GM18517 (cell line): ENCODE data around the gene ERLIN1.
"Not testable (repeated sequence)": the region's sequence is repeated elsewhere in the genome, so short reads cannot be mapped to it uniquely, and the experiment has no call there.

Experiments
- ATAC-seq: cut with Tn5 transposase; IDR thresholded peaks from one replicate; pipeline ENCODE4 v1.9.1; 2021; ENCODE audit warnings: mild to moderate bottlenecking, moderate library complexity; ENCODE audit not compliant: unreplicated experiment

ERLIN1 gene

DNA sequence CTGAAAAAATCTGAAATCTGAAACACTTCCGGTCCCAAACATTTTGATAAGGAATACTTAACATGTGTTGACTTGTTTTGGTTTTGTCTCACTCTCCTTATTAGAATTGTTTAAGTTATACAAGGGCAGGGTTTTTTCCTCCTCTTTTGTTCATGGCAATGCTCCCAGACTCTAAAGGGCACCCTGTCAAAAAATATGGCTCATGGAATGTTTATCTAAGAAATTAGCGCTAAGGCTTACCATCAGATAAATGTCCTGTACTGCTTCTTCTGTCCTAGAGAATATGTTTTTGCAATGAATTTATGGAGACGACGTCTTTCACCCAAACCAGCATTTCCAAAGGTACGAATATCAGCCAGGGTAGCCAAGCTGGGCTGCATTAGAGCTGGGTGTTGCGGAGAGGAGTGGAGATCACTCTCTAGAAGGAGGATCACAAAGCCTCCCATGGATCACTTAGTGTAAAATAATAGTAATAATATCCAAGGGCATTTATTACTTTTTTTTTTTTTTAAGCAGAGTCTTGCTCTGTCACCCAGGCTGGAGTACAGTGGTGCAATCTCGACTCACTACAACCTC lies 46.8 kb downstream of the ERLIN1 start:
- no peak for ATAC-seq

- no peak for ATAC-seq
Observed at GRCh38 chr10:100135486-100135885, 50.3 kb downstream of the ERLIN1 start.

- no peak for ATAC-seq
Observed at GRCh38 chr10:100133801-100134200, 52.0 kb downstream of the ERLIN1 start.

GRCh38 chr10:100132427-100132826 lies 53.4 kb downstream of the ERLIN1 start:
- ATAC-seq, result no peak

DNA sequence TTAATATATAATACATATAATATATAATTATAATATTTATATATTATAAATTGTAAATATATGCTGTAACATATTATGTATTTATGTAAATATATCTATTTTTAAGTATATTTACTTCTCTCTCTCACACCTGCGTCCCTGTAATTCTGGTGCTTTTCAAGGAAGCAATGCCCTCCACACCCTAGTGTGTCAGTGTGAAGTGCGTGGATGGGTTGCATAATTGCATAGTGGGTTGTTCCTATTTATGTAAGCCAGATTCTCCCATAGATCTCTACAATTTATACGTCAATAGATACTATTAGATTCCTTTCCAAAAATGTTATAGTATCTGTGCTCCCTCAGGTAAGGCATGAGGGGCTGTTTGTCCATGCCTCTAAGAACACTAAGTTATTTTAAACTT lies 54.3 kb downstream of the ERLIN1 start:
- ATAC-seq, result no peak

DNA sequence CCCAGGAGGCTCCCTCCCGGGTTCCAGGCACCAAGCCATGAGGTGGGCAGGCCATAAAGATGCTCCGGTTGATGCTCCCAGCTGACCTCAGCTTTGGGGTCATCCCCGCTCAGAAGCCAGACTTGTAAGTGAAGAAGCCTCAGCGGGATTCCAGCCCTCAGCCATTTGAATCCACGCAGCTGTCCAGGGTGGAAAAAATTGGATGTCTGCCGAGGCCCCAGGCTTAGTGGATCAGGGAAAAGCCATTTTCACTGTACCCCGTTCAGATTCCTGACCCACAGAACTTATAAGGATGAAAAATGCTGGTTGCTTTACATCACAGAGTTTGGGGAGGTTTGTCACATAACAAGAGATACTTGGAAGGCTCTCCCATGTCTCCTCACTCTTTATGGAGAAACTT lies 55.0 kb downstream of the ERLIN1 start:
- ATAC-seq, result no peak

DNA sequence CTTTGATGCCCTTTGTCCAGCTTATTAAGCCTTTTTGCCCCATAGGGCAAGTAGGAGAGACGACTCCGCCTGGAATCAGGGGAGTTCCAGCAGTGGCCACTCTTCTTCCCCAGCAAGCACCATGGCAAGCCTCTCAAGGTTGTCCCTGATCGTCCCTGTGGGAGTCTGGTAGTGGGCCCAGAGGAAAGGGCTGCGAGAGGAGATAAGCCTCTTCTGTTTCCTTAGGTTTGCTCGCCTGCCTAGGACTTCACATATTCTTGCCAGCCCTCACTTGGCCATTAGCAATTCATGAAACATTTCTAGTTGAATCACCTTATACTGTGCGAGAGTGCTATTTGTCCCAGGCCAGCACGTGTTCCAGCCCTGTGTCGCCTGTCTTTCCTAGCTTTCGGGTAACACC lies 56.4 kb downstream of the ERLIN1 start:
- no peak for ATAC-seq

DNA sequence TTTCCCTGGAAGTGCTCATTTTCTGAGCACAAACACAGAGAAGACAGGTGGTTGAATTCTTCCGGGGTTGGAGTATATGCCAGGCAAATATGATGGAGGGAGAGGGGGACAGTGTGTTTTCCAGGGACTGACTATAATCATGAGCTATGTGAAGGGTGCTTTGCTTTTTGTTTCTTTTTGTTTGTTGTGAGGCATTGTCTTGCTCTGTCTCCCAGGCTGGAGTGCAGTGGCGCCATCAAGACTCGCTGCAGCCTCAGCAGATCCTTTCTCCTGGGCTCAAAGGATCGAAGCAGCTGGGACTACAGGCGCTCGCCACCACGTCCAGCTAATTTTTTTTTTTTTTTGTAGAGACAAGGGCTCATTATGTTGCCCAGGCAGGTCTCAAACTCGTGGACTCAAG lies 56.9 kb downstream of the ERLIN1 start:
- no peak for ATAC-seq

DNA sequence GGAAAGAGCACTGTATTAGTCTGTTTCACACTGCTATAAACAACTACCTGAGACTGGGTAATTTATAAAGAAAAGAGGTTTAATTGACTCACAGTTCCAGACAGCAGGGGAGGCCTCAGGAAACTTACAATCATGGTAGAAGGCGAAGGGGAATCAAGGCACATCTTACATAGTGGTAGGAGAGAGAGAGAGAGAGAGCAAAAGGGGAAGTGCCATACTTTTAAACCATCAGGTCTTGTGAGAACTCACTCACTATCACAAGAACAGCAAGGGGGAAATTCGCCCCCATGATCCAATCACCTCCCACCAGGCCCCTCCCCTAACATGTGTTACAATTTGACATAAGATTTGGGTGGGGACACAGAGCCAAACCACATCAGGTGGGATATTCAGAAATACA lies 60.5 kb downstream of the ERLIN1 start:
- not testable (repeated sequence) for ATAC-seq

GRCh38 chr10:100124097-100124496 lies 61.7 kb downstream of the ERLIN1 start:
- ATAC-seq, result no peak

- no peak for ATAC-seq
Observed at GRCh38 chr10:100122780-100123179, 63.0 kb downstream of the ERLIN1 start.

DNA sequence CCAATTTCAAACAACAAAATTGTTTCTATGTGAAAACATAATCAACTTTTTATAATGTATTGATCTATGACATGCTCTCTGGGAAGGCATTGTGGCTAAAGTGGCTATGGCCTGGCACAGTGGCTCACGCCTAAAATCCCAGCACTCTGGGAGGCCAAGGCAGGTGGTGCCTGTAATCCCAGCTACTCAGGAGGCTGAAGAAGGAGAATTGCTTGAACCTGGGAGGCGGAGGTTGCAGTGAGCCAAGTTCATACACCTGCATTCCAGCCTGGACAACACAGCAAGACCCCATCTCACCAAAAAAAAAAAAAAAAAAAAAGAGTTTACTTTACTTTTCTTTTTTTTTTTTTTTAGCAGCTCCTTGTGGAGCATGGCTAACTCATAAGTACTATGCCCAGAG lies 65.3 kb downstream of the ERLIN1 start:
- ATAC-seq, result no peak

GRCh38 chr10:100119726-100120125 lies 66.1 kb downstream of the ERLIN1 start:
- ATAC-seq, result no peak

GRCh38 chr10:100114976-100115770 lies 70.7 kb downstream of the ERLIN1 start:
- ATAC-seq, result no peak

GRCh38 chr10:100114460-100114859 lies 71.4 kb downstream of the ERLIN1 start:
- no peak for ATAC-seq

DNA sequence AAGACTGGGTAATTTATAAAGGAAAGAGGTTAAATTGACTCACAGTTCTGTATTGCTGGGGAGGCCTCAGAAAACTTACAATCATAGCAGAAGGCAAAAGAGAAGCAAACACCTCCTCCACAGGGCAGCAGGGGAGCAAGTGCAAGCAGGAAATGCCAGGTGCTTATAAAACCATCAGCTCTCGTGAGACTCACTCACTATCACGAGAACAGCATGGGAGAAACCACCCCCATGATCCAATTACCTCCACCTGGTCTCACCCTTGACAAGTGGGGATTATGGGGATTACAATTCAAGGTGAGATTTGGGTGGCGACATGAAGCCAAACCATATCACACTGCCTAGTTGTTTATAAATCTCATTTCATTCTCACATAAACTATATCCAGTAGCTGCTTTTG lies 76.2 kb downstream of the ERLIN1 start:
- no peak for ATAC-seq

DNA sequence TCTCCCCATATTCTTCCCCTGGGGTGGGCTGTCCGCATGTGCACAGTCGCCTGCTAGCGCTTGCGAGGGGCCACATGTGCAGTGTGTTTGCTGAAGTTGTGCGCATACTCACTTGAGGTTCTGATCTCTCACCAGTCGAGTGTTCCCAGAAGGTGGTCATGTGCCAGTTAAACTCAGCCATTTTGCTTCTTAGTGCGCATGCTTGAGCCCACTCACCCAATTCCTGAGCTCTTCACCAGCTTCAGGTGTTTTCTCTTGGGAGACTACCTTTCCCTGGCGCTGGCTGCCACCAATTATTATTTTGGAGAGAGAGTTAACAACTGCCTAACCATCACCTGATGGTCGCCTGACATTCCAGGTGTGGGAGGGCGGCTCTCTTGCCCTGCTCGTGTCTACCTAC lies 79.0 kb downstream of the ERLIN1 start:
- ATAC-seq, result no peak

- ATAC-seq, result no peak
Observed at GRCh38 chr10:100104300-100104699, 81.5 kb downstream of the ERLIN1 start.

DNA sequence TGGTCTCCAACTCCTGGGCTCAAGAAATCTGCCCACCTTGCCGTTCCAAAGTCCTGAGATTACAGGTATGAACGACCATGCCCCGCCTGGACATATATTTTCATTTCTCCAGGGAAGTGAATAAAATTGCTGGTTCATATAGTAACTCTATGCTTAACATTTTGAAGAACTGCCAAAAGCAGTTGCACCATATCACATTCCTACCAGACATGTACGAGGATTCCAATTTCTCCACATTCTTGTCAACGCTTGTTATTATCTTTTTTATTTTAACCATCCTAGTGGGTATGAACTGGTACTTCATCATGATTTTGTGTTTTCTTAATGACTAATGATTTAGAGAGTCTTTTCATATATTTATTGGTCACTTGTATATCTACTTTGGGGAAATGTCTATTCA lies 82.2 kb downstream of the ERLIN1 start:
- ATAC-seq, result no peak

DNA sequence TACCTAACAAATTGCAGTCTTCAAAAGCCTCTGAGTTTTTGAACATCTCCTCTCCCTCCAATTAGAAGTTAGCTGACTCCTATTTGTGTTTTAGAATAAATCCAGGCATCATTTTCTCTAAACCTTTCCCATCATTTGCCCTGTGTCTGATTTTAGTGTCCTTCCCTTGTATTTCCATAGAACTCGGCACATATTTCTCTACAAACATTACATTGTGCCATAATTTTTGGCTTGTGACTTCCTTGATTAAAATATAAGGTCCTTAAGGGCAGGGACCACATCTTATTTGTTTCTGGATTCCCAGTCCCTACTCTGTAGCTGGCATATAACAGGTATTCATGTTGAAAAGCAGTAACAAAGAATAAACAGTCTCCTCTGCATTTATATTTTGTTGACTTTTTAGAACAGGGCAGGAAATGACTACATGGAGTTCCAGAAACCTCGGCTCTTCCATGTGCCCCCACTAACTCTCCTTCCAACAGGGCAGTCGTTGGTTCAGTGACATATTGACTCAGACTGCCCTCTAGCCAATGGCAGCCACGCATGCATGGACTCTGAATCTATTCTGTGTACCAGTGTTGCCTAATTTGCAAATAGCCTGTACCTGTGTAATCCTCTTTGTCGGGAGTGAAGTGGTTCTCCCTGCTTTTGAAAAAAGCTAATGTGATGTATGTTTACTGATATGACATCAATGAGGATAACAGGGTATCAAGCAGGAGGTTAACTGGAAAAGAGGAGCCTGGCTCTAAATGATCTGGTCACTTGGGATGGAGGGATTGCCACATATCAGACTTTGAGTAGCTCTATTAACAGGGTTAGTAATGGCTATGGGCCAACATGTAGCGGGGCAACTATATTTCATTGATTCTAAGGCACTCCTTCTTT lies 84.4 kb downstream of the ERLIN1 start:
- ATAC-seq, result no peak

GRCh38 chr10:100100651-100101184 lies 85.1 kb downstream of the ERLIN1 start:
- no peak for ATAC-seq
